HCT116 (cell line): ENCODE data around the gene NR2C2AP. TPM values are rescaled to one million over a fixed set of nuclear protein-coding genes. Genes with fewer than 3 reads are reported as not detected.

Source experiments
- ATAC-seq: fragments of 200-7000 bp; cut with Tn5 transposase; 2 replicates; pipeline ENCODE4 v1.9.1; 2020; ENCODE audit warnings: mild to moderate bottlenecking, moderate library complexity
- BruUV-seq: library from RNA; stranded (reverse); fragments of 400-500 nt; replicated peaks from 2 replicates; lab custom pipeline; 2021; lab: Mats Ljungman, UMichigan
- CTCF ChIA-PET: fragments of 300-600 bp; sonication (Branson Sonifier 250); formaldehyde crosslinking; loops from one replicate; lab custom pipeline; 2021; ENCODE audit warnings: antibody characterized with exemption; lab: Charles Lee
- POLR2A ChIA-PET: fragments of 300-600, 350-600 bp; sonication (Branson Sonifier 250); formaldehyde crosslinking; loops from one replicate; lab custom pipeline; 2021; ENCODE audit warnings: antibody characterized with exemption; lab: Charles Lee
- RAD21 ChIA-PET, 2 experiments: fragments of 300-600 bp; sonication (Branson Sonifier 250); formaldehyde crosslinking; loops; one replicate each; lab custom pipeline; 2023; ENCODE audit warnings: low total read pairs in 2 of 2; ENCODE audit not compliant: uncharacterized antibody in 2 of 2, unreplicated experiment in 2 of 2, low non-redundant PET in 1 of 2; lab: Charles Lee
- DNase-seq: peaks from one replicate; pipeline ENCODE4 v3.0.0-alpha.2; 2010; ENCODE audit warnings: low read depth, low spot score
- H2AFZ ChIP-seq: fragments of 200-600 bp; shearing (Covaris generic), sonication (generic); 2 replicates; pipeline ENCODE4 v1.6.1; 2017; ENCODE audit warnings: low read depth, mixed run types, mixed read lengths, antibody characterized with exemption, low read length; ENCODE audit not compliant: poor library complexity, severe bottlenecking
- H3K27ac ChIP-seq: 2 replicates; pipeline ENCODE4 v1.5.1; 2012; ENCODE audit warnings: low read depth, low read length
- H3K27me3 ChIP-seq: fragments of 200-600 bp; sonication (generic); 2 replicates; pipeline ENCODE4 v1.6.1; 2016; ENCODE audit warnings: mixed run types, low read length, mixed read lengths; ENCODE audit not compliant: insufficient read depth
- H3K36me3 ChIP-seq, 2 experiments: fragments of 200-500 bp in 1 of 2; fragments of 200-600 bp in 1 of 2; sonication (Bioruptor generic) in 1 of 2; sonication (generic) in 1 of 2; 2 replicates each; pipeline versions ENCODE4 v1.5.1 to v1.6.1; 2014 to 2016; ENCODE audit warnings: low read length in 2 of 2, inconsistent platforms in 1 of 2, mixed read lengths in 1 of 2, mixed run types in 1 of 2; ENCODE audit not compliant: insufficient read depth in 2 of 2, control insufficient read depth in 1 of 2
- H3K4me1 ChIP-seq, 2 experiments: fragments of 200-600 bp in 1 of 2; sonication (generic) in 1 of 2; 2 replicates each; pipeline versions ENCODE4 v1.5.1 to v1.6.1; 2012 to 2017; ENCODE audit warnings: low read length in 2 of 2, inconsistent platforms in 1 of 2, mild to moderate bottlenecking in 1 of 2, mixed read lengths in 1 of 2, mixed run types in 1 of 2, moderate library complexity in 1 of 2; ENCODE audit not compliant: insufficient read depth in 2 of 2, control insufficient read depth in 1 of 2
- H3K4me2 ChIP-seq: fragments of 200-600 bp; sonication (generic); 2 replicates; pipeline ENCODE4 v1.6.1; 2017; ENCODE audit warnings: mixed run types, low read length, mixed read lengths
- H3K4me3 ChIP-seq, 2 experiments: fragments of 200-600 bp in 1 of 2; sonication (generic) in 1 of 2; replicated peaks in 1 of 2; 2 replicates each; pipeline ENCODE4 v1.5.1; 2011 to 2016; ENCODE audit warnings: low read length in 2 of 2, control low read depth in 1 of 2, low read depth in 1 of 2, mild to moderate bottlenecking in 1 of 2, mixed read lengths in 1 of 2, mixed run types in 1 of 2
- H3K79me2 ChIP-seq: fragments of 200-600 bp; sonication (generic); 2 replicates; pipeline ENCODE4 v1.6.1; 2017; ENCODE audit warnings: mild to moderate bottlenecking, mixed run types, low read length, moderate library complexity, mixed read lengths; ENCODE audit not compliant: insufficient read depth
- H3K9ac ChIP-seq: fragments of 200-600 bp; sonication (generic); 2 replicates; pipeline ENCODE4 v1.6.1; 2016; ENCODE audit warnings: low read length, mixed read lengths
- H3K9me2 ChIP-seq: fragments of 200-600 bp; sonication (generic), shearing (Covaris generic); 2 replicates; pipeline ENCODE4 v1.6.1; 2017; ENCODE audit warnings: mixed run types, mild to moderate bottlenecking, moderate library complexity; ENCODE audit not compliant: insufficient read depth
- H3K9me3 ChIP-seq, 2 experiments: fragments of 200-500 bp in 1 of 2; fragments of 200-600 bp in 1 of 2; sonication (Bioruptor generic) in 1 of 2; sonication (generic) in 1 of 2; 2 replicates each; pipeline ENCODE4 v1.6.1; 2014 to 2017; ENCODE audit warnings: low read length in 2 of 2, mixed read lengths in 2 of 2, inconsistent platforms in 1 of 2, low read depth in 1 of 2, mild to moderate bottlenecking in 1 of 2, mixed run types in 1 of 2, moderate library complexity in 1 of 2; ENCODE audit not compliant: control insufficient read depth in 1 of 2, insufficient read depth in 1 of 2
- H4K20me1 ChIP-seq: fragments of 200-600 bp; sonication (generic), shearing (Covaris generic); 2 replicates; pipeline ENCODE4 v1.6.1; 2017; ENCODE audit warnings: mixed run types, mild to moderate bottlenecking, moderate library complexity; ENCODE audit not compliant: insufficient read depth
- CEBPB ChIP-seq: IDR thresholded peaks from 2 replicates; pipeline ENCODE4 v1.6.1; 2012; ENCODE audit warnings: low read depth
- CTCF ChIP-seq, 3 experiments: fragments of 200-600 bp in 1 of 3; sonication (generic) in 1 of 3; IDR thresholded peaks in 2 of 3; conservative IDR thresholded peaks in 1 of 3; 2 replicates each; pipeline ENCODE4 v1.5.1; 2012 to 2017; ENCODE audit warnings: low read depth in 2 of 3, low read length in 2 of 3, antibody characterized with exemption in 1 of 3, borderline replicate concordance in 1 of 3, control low read depth in 1 of 3, mild to moderate bottlenecking in 1 of 3, mixed read lengths in 1 of 3, mixed run types in 1 of 3, moderate library complexity in 1 of 3; ENCODE audit not compliant: insufficient read depth in 1 of 3
- EZH2phosphoT487 ChIP-seq: fragments of 200-600 bp; IDR thresholded peaks from 2 replicates; pipeline ENCODE4 v1.6.1; 2018; ENCODE audit warnings: antibody characterized with exemption, borderline replicate concordance
- FOSL1 ChIP-seq: IDR thresholded peaks from 2 replicates; pipeline ENCODE4 v1.6.1; 2012; ENCODE audit warnings: low read depth
- JUND ChIP-seq: IDR thresholded peaks from 2 replicates; pipeline ENCODE4 v1.6.1; 2012
- POLR2A ChIP-seq: IDR thresholded peaks from 2 replicates; pipeline ENCODE4 v1.7.0; 2011; ENCODE audit warnings: borderline replicate concordance; ENCODE audit not compliant: insufficient read depth, insufficient read length; ENCODE audit errors: extremely low read depth
- RAD21 ChIP-seq: IDR thresholded peaks from 2 replicates; pipeline ENCODE4 v1.6.1; 2012; ENCODE audit warnings: low read depth, mild to moderate bottlenecking
- SIN3A ChIP-seq: IDR thresholded peaks from 2 replicates; pipeline ENCODE4 v1.6.1; 2012; ENCODE audit warnings: low read depth
- SP1 ChIP-seq: IDR thresholded peaks from 2 replicates; pipeline ENCODE4 v1.6.1; 2012; ENCODE audit warnings: low read depth
- SRF ChIP-seq: IDR thresholded peaks from 2 replicates; pipeline ENCODE4 v1.6.1; 2012; ENCODE audit warnings: low read depth
- YY1 ChIP-seq: IDR thresholded peaks from 2 replicates; pipeline ENCODE4 v1.6.1; 2011; ENCODE audit warnings: low read length, low read depth, moderate library complexity, mild to moderate bottlenecking; ENCODE audit not compliant: insufficient replicate concordance; ENCODE audit errors: extremely low read depth
- ZFX ChIP-seq: fragments of 450-650 bp; IDR thresholded peaks from 2 replicates; pipeline ENCODE4 v1.6.1; 2017
- ZNF274 ChIP-seq: fragments of 200-500 bp; sonication (Bioruptor generic); IDR thresholded peaks from 2 replicates; pipeline ENCODE4 v1.6.1; 2014; ENCODE audit warnings: mild to moderate bottlenecking, low read depth, low read length, inconsistent platforms
- intact Hi-C: fragments of 100-400 bp; cut with micrococcal nuclease; formaldehyde crosslinking; loops from 2 replicates; pipeline ENCODE4 v1.10.0; 2022
- total RNA-seq: library from RNA; stranded (reverse); gene quantifications from one replicate; pipeline ENCODE4 v1.2.1, GENCODE V29; 2021; ENCODE audit not compliant: unreplicated experiment
- TF ChIP-seq, protein P1 (sequence below): IDR thresholded peaks from 2 replicates; pipeline ENCODE4 v1.6.1; 2012; ENCODE audit warnings: low read depth

NR2C2AP gene
- total RNA-seq, 1 experiment from 2014 or later, result 45.3 TPM

DNA sequence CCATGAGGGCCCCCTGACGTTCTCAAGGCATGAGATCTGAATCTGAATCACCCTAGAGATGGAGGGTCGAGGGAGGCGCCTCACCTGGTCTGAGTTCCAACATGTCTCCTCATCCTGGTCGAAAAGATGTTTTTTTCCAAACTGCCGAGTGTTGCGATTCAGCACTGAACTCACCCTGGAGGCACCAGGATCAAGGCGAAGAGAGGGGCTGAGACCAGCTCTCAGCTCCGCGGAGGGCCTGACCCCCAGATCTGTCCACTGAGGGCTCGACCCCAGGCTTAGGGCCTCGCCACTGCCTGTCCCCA lies 555 bp downstream of the NR2C2AP start:
- CTCF ChIA-PET, result no interaction called here
- no peak for DNase-seq
- intact Hi-C loops, result loop anchor here (1.0 kb wide), 1 partner anchor 10 kb away; the partner anchor contains the start of genes BORCS8 and RFXANK
- Histone ChIP-seq H3K79me2 (peaks cover 22% of the 10 kb centered on the region), H3K9me3 (no peaks in the 10 kb centered on the region), H3K4me1 (peaks cover 10 to 32% of the 10 kb centered on the region in 2 experiments; a peak in 3 of 4 replicates), H2AFZ (no peak overlapping the region), H3K27ac (peak overlapping the region; percentile 75), H3K4me3 (peak overlapping the region; percentile 78 to 96), H3K9ac (peak overlapping the region; percentile 97), H3K9me2 (no peaks in the 10 kb centered on the region), H3K36me3 (peaks cover 6 to 8% of the 10 kb centered on the region in 2 experiments; a peak in 2 of 4 replicates), H3K4me2 (peak overlapping the region; percentile 96), H4K20me1 (no peaks in the 10 kb centered on the region), H3K27me3 (no peaks in the 10 kb centered on the region)
- RAD21 ChIA-PET, result no interaction called here
- TF ChIP-seq SRF (no peak), JUND (no peak), CEBPB (no peak), FOSL1 (no peak), EZH2phosphoT487 (no peak), CTCF (IDR thresholded peaks at IDR 0.05 in 2 of 3, conservative IDR thresholded peaks at IDR 0.05 in 1 of 3; ENCODE audit: borderline replicate concordance in 1 of 3, insufficient read depth in 1 of 3, low read depth in 2 of 3, low read length in 2 of 3) (no peak), YY1 (no peak), SP1 (no peak), SIN3A (no peak), POLR2A (no peak), ZFX (no peak), ZNF274 (no peak), RAD21 (no peak)
- TF ChIP-seq, protein P1, sequence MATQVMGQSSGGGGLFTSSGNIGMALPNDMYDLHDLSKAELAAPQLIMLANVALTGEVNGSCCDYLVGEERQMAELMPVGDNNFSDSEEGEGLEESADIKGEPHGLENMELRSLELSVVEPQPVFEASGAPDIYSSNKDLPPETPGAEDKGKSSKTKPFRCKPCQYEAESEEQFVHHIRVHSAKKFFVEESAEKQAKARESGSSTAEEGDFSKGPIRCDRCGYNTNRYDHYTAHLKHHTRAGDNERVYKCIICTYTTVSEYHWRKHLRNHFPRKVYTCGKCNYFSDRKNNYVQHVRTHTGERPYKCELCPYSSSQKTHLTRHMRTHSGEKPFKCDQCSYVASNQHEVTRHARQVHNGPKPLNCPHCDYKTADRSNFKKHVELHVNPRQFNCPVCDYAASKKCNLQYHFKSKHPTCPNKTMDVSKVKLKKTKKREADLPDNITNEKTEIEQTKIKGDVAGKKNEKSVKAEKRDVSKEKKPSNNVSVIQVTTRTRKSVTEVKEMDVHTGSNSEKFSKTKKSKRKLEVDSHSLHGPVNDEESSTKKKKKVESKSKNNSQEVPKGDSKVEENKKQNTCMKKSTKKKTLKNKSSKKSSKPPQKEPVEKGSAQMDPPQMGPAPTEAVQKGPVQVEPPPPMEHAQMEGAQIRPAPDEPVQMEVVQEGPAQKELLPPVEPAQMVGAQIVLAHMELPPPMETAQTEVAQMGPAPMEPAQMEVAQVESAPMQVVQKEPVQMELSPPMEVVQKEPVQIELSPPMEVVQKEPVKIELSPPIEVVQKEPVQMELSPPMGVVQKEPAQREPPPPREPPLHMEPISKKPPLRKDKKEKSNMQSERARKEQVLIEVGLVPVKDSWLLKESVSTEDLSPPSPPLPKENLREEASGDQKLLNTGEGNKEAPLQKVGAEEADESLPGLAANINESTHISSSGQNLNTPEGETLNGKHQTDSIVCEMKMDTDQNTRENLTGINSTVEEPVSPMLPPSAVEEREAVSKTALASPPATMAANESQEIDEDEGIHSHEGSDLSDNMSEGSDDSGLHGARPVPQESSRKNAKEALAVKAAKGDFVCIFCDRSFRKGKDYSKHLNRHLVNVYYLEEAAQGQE, result no peak
- ATAC-seq, result peak; percentile 10; the same call in 1 of the 2 replicates
- POLR2A ChIA-PET, result interaction anchor here (0.7 to 1.6 kb wide), 4 partner anchors 9 to 29 kb away, joined by 3 to 15 read pairs (median 4); partner anchors contain the start of genes BORCS8 and RFXANK
- no TSS peak for BruUV-seq
